SK-N-SH treated with all-trans-retinoic acid at 6 μM for 48 hours (cell line): Measurements from ENCODE around the gene RFNG.
A peak's percentile ranks its signal among the peaks of the same experiment; 100 is the strongest.

Source experiments
- ATAC-seq: fragments of 200-7000 bp; cut with Tn5 transposase; 3 replicates; pipeline ENCODE4 v1.9.1; 2020; ENCODE audit warnings: mild to moderate bottlenecking, moderate library complexity
- ARNTL ChIP-seq: fragments of 450-650 bp; formaldehyde crosslinking; IDR thresholded peaks from 2 replicates; pipeline ENCODE4 v1.5.0; 2020; ENCODE audit warnings: low read depth, mild to moderate bottlenecking, moderate library complexity, borderline replicate concordance
- BACH2 ChIP-seq: fragments of 250-450 bp; sonication (Bioruptor Pico); IDR thresholded peaks from 2 replicates; pipeline ENCODE4 v1.9.0; 2021; ENCODE audit warnings: mild to moderate bottlenecking, borderline replicate concordance
- CSDC2 ChIP-seq: fragments of 250-450 bp; sonication (Bioruptor Pico); IDR thresholded peaks from 2 replicates; pipeline ENCODE4 v1.5.0; 2020; ENCODE audit warnings: mild to moderate bottlenecking, moderate library complexity
- CSRNP3 ChIP-seq: fragments of 250-450 bp; sonication (Bioruptor Pico); IDR thresholded peaks from 2 replicates; pipeline ENCODE4 v1.5.1; 2021; ENCODE audit warnings: mild to moderate bottlenecking, moderate library complexity
- ESRRG ChIP-seq: fragments of 250-450 bp; sonication (Bioruptor Pico); IDR thresholded peaks from 2 replicates; pipeline ENCODE4 v1.6.1; 2021; ENCODE audit warnings: mild to moderate bottlenecking
- GLIS3 ChIP-seq: fragments of 250-450 bp; sonication (Bioruptor Pico); IDR thresholded peaks from 2 replicates; pipeline ENCODE4 v1.5.0; 2020; ENCODE audit warnings: mild to moderate bottlenecking, moderate library complexity
- ISL1 ChIP-seq: fragments of 250-450 bp; sonication (Bioruptor Pico); IDR thresholded peaks from 2 replicates; pipeline ENCODE4 v2.1.2; 2022; ENCODE audit warnings: mild to moderate bottlenecking, moderate library complexity
- OSR1 ChIP-seq: fragments of 250-450 bp; sonication (Bioruptor Pico); IDR thresholded peaks from 2 replicates; pipeline ENCODE4 v1.8.0; 2022; ENCODE audit warnings: moderate library complexity, mild to moderate bottlenecking, inconsistent platforms
- PATZ1 ChIP-seq: fragments of 250-450 bp; sonication (Bioruptor Pico); IDR thresholded peaks from 2 replicates; pipeline ENCODE4 v1.8.0; 2020; ENCODE audit warnings: mild to moderate bottlenecking, moderate library complexity, borderline replicate concordance
- POU6F1 ChIP-seq: fragments of 250-450 bp; sonication (Bioruptor Pico); IDR thresholded peaks from 2 replicates; pipeline ENCODE4 v1.8.0; 2021; ENCODE audit warnings: low read depth, mild to moderate bottlenecking, moderate library complexity, borderline replicate concordance
- SNAI2 ChIP-seq: fragments of 250-450 bp; sonication (Bioruptor Pico); IDR thresholded peaks from 2 replicates; pipeline ENCODE4 v1.5.0; 2020; ENCODE audit warnings: mild to moderate bottlenecking, moderate library complexity
- TCF4 ChIP-seq: fragments of 250-450 bp; sonication (Bioruptor Pico); IDR thresholded peaks from 2 replicates; pipeline ENCODE4 v1.8.0; 2021; ENCODE audit warnings: mild to moderate bottlenecking, moderate library complexity, borderline replicate concordance
- ZFP30 ChIP-seq: fragments of 450-650 bp; formaldehyde crosslinking; IDR thresholded peaks from 2 replicates; pipeline ENCODE4 v1.5.0; 2022; ENCODE audit warnings: mild to moderate bottlenecking, moderate library complexity
- ZNF565 ChIP-seq: fragments of 450-650 bp; formaldehyde crosslinking; conservative IDR thresholded peaks from 2 replicates; pipeline ENCODE4 v1.5.0; 2020; ENCODE audit warnings: low read depth, mild to moderate bottlenecking, moderate library complexity
- ZNF70 ChIP-seq: fragments of 450-650 bp; formaldehyde crosslinking; IDR thresholded peaks from 2 replicates; pipeline ENCODE4 v1.5.0; 2020; ENCODE audit warnings: mild to moderate bottlenecking, moderate library complexity
- ZNF8 ChIP-seq: fragments of 450-650 bp; formaldehyde crosslinking; IDR thresholded peaks from 2 replicates; pipeline ENCODE4 v1.5.0; 2020; ENCODE audit warnings: mild to moderate bottlenecking, moderate library complexity
- TF ChIP-seq, protein P1 (sequence below): fragments of 250-450 bp; sonication (Bioruptor Pico); IDR thresholded peaks from 2 replicates; pipeline ENCODE4 v1.5.1; 2020; ENCODE audit warnings: low read depth, mild to moderate bottlenecking, moderate library complexity

The RFNG gene

DNA sequence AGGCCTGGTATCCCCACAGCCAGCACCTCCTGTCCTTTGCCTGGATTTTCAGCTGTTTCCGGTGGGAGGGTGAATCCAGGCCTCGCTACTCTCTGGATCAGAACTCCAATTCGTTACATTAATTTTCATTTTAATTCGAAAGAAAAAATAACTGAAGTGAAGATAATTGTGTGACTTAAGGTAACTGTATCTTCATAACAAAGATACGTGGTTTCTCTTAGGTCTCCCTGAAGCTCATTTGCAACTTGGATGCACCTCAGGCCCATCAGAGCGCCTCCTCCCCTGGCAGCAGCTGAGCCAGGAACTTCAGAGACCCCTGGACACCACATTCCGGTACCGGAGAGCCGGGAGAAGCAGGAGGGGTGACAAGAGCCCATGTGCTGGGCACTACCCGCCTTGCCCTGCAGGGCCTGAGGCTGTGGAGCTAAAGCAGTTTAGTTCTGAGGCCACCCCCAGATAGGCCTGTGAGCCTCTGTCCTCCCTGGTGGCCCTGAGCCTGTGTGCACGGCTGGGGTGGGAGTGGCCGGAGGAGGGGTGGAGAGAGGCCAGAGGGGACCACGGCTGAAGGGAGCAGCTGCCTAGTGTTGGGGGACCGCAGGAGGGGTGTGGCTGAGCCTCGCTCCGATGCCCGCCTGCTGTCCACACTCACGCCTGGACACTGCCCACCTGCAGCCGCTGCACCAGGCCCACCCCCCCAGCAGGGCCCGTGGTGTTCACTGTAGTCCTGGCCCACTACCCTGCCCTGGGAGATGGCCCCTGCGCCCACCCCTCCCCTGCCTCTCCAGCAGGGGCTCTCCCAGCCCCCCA lies 25.4 kb upstream of the RFNG start (continued):
- no peak for TF ChIP-seq ISL1 (CRISPR knock-in tag)
- TF ChIP-seq PATZ1, result no peak

DNA sequence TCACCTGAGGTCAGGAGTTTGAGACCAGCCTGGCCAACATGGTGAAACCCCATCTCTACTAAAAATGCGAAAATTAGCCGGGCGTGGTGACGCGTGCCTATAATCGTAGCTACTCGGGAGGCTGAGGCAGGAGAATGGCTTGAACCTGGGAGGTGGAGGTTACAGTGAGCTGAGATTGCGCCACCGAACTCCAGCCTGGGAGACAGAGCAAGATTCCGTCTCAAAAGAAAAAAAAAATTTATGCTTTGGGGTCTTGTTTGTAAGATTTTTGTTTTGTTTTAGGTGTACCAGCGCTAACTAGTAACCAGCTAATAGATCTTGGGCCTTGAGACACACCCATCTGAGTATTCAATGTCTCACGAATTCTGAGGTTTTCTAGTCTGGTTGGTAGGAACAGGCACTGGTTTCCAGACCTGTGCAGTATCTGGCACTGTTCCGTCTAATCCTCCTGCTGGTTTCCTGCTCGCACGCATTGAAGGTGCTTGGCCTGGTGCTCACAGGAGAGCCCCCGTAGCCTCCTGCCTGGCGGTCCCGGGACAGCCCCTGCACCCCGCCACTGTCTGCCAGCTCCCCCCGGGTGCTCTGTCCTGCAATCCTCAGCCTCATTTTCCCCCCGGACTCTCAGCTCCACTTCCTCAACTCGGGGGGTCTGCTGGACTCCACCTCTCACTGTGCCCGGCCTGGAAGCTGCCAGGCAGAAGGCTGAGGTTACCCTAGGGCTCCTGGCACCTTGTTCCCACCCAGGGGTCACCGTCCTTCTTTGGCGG lies 24.6 kb upstream of the RFNG start:
- TF ChIP-seq GLIS3 (no peak), ISL1 (CRISPR knock-in tag) (no peak)
- ATAC-seq, result peak; percentile 13

DNA sequence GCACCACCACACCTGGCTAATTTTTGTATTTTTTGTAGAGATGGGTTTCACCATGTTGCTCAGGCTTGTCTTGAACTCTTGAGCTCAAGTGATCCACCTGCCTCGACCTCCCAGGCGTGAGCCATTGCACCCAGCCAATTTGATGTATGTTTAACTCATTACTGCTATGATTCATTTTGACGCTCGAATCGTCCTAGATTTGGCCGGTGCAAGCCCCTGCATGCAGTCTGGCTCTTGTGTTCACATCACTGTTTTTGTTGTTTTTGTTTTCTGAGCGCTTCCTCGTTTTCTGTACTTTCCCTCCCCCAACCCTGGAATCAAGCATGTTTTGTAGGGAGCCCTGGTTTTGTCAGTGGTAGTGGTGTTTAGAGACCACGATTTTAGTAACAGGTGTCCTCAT lies 21.8 kb upstream of the RFNG start:
- TF ChIP-seq CSDC2 (no peak), ZNF8 (no peak), POU6F1 (CRISPR knock-in tag) (no peak), ZNF565 (no peak), CSRNP3 (CRISPR knock-in tag) (no peak), OSR1 (CRISPR knock-in tag) (no peak), BACH2 (CRISPR knock-in tag) (no peak)
- no peak for ATAC-seq

- TF ChIP-seq ZNF8, result no peak
- no peak for TF ChIP-seq PATZ1
- no peak for TF ChIP-seq TCF4 (CRISPR knock-in tag)
- no peak for TF ChIP-seq ZNF70 (CRISPR knock-in tag)
- TF ChIP-seq ISL1 (CRISPR knock-in tag), result no peak
- TF ChIP-seq ZFP30 (CRISPR knock-in tag), result no peak
- TF ChIP-seq ESRRG (CRISPR knock-in tag), result no peak
- TF ChIP-seq, protein P1, sequence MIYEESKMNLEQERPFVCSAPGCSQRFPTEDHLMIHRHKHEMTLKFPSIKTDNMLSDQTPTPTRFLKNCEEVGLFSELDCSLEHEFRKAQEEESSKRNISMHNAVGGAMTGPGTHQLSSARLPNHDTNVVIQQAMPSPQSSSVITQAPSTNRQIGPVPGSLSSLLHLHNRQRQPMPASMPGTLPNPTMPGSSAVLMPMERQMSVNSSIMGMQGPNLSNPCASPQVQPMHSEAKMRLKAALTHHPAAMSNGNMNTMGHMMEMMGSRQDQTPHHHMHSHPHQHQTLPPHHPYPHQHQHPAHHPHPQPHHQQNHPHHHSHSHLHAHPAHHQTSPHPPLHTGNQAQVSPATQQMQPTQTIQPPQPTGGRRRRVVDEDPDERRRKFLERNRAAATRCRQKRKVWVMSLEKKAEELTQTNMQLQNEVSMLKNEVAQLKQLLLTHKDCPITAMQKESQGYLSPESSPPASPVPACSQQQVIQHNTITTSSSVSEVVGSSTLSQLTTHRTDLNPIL (CRISPR knock-in tag), result no peak
- TF ChIP-seq ZNF565, result no peak
- TF ChIP-seq ARNTL (CRISPR knock-in tag), result no peak
- no peak for TF ChIP-seq POU6F1 (CRISPR knock-in tag)
- TF ChIP-seq CSRNP3 (CRISPR knock-in tag), result no peak
- TF ChIP-seq CSDC2, result no peak
- no peak for TF ChIP-seq SNAI2 (CRISPR knock-in tag)
- ATAC-seq, result no peak
These were observed 21.2 kb upstream of the RFNG start for GRCh38 chr17:82072827-82073226.
